Left lung (tissue), 10 donors: ENCODE data around the gene PACS2. TPM values are rescaled to one million over a fixed set of nuclear protein-coding genes. Genes with fewer than 3 reads are reported as not detected.
A peak's percentile ranks its signal among the peaks of the same experiment; 100 is the strongest.

Experiments
- ATAC-seq: fragments of 200-7000 bp; cut with Tn5 transposase; one replicate; pipeline ENCODE4 v1.9.1; 2020; ENCODE audit warnings: moderate library complexity
- DNase-seq, 4 donors: peaks; one replicate each; pipeline ENCODE4 v3.0.0-alpha.2; 2013 to 2020
- H3K27ac ChIP-seq, 2 donors: fragments of 200-600 bp; sonication (generic) in 1 of 2; one replicate each; pipeline versions ENCODE4 v1.5.0 to v1.8.0; 2020 to 2021
- H3K27me3 ChIP-seq, 2 donors: fragments of 200-600 bp; sonication (generic) in 1 of 2; one replicate each; pipeline versions ENCODE4 v1.5.0 to v1.8.0; 2020 to 2021
- H3K36me3 ChIP-seq, 2 donors: fragments of 200-600 bp; sonication (generic) in 1 of 2; one replicate each; pipeline versions ENCODE4 v1.5.0 to v1.8.0; 2020 to 2021
- H3K4me1 ChIP-seq, 2 donors: fragments of 200-600 bp; one replicate each; pipeline ENCODE4 v1.8.0; 2021
- H3K4me3 ChIP-seq, 2 donors: fragments of 200-600 bp; sonication (generic) in 1 of 2; one replicate each; pipeline versions ENCODE4 v1.5.0 to v1.8.0; 2020 to 2021; ENCODE audit warnings: mild to moderate bottlenecking in 1 of 2
- H3K9me3 ChIP-seq, 2 donors: fragments of 200-600 bp; sonication (generic) in 1 of 2; one replicate each; pipeline versions ENCODE4 v1.5.0 to v1.8.0; 2020 to 2021
- CTCF ChIP-seq, 2 donors: fragments of 200-600 bp; sonication (generic) in 1 of 2; IDR thresholded peaks; one replicate each; pipeline versions ENCODE4 v1.5.0 to v1.8.0; 2021; ENCODE audit warnings: antibody characterized with exemption in 2 of 2
- intact Hi-C, 2 donors: fragments of 100-400 bp; cut with DNase I; formaldehyde crosslinking; loops; one replicate each; pipeline versions ENCODE4 v1.11.2 to v1.14.2; 2022
- polyA plus RNA-seq, 6 donors: library from polyadenylated mRNA; unstranded; fragments of 120-200 nt; gene quantifications; one replicate each; pipeline ENCODE4 v1.2.1, GENCODE V29; 2013; ENCODE audit not compliant: insufficient read length in 6 of 6
- total RNA-seq, 2 donors: library from RNA; stranded (reverse); fragmentation: NEBNext Ultra II Directional; extraction: Animal tissue kit (Norgen Biotek cat#: 25700); gene quantifications; one replicate each; pipeline ENCODE4 v1.2.1, GENCODE V29; 2021
- donor health status: DM: no; HTN: yes; CAD: no.
- donor health status: DM: no; HTN: no; CAD: no.

Gene PACS2
- total and polyA plus RNA-seq, 8 donors, result 64.6 to 99.3 (median 75.4) TPM

- no peaks in the 10 kb centered on the region for H3K27me3 ChIP-seq
- H3K4me3 ChIP-seq, result no peak overlapping the region
- no peaks in the 10 kb centered on the region for H3K9me3 ChIP-seq
- peaks cover 0 to 38% of the 10 kb centered on the region in 2 donors for H3K36me3 ChIP-seq
- TF ChIP-seq CTCF (IDR thresholded peaks at IDR 0.05), result no peak
- intact Hi-C loops, result no loop called here
- ATAC-seq (no peak), DNase-seq (no peak)
- no peaks in the 10 kb centered on the region for H3K4me1 ChIP-seq
- no peak overlapping the region for H3K27ac ChIP-seq
These were observed 123.4 kb downstream of the PACS2 start for GRCh38 chr14:105437723-105438500.

DNA sequence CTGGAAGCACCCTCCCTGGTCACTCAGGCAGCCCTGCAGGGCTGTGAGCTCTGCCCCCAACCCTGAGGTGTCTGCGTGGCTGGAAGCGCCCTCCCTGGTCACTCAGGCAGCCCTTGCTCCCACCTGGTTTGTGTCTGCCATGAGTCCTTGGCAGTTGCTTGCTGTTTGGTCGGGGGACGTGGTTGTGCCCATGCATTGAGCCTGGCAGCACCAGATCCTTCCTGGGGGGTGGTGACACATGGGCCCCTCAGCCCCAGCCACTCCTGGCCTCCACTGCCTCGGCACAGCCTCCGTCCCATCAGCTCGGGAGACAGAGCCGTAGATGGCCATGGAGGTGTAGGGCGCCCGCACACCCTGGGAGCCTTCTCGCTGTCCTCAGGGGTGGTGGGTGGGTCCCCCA is 124.6 kb downstream of the PACS2 start:
- H3K4me1 ChIP-seq, result no peaks in the 10 kb centered on the region
- TF ChIP-seq CTCF (IDR thresholded peaks at IDR 0.05), result no peak
- peaks cover 0 to 40% of the 10 kb centered on the region in 2 donors for H3K36me3 ChIP-seq
- intact Hi-C loops, result no loop called here
- no peak overlapping the region for H3K27ac ChIP-seq
- H3K9me3 ChIP-seq, result no peaks in the 10 kb centered on the region
- ATAC-seq, result no peak
- H3K27me3 ChIP-seq, result no peaks in the 10 kb centered on the region
- no peak overlapping the region for H3K4me3 ChIP-seq
- peak in 1 of 4 donors; percentile 48 for DNase-seq

DNA sequence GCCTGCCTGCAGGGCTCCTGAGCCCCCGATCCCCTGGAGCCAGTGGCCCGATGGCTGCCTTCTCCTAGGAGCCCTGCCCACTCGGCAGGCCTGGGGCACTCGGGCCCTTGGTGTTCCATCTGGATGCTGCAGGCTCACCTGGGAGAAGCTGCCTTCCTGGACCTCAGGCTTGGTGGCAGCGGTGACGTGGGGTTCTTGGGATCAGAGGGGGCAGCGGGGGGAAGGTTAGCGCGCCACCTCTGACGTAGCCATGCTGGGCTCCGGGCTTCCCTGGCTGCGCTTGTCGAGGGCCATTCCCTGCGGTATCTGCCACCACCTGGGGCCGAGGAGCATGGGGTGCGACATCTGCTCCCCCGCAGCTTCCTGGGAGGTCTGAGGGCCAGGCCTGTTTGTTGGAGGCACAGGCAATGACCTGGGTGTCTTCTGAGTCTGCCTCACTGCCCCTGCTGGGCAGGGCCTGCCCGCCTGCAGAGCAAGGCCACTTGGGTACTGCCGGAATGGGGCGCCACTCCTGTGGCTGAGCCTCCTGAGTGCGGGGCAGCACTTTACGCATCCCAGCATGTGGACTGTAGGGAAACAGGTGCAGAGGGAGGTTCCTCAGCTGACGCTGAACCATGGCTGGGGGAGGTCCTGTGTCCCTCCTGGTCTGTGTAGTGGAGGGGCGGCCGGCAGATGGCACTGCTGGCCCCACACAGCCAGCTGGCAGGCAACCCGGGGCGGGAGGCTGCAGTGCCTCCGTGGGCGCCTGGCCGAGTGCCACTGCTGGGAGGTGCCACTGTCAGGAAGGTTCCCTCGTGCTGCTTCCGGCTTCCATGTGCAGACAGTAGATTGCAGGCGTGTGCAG is 125.4 kb downstream of the PACS2 start:
- Histone ChIP-seq H3K4me3 (no peak overlapping the region), H3K4me1 (no peaks in the 10 kb centered on the region), H3K27ac (no peak overlapping the region), H3K36me3 (peaks cover 0 to 40% of the 10 kb centered on the region in 2 donors), H3K9me3 (no peaks in the 10 kb centered on the region), H3K27me3 (no peaks in the 10 kb centered on the region)
- TF ChIP-seq CTCF (IDR thresholded peaks at IDR 0.05), result no peak
- ATAC-seq (no peak), DNase-seq (peak in 1 of 4 donors; percentile 72)
- intact Hi-C loops, result no loop called here

DNA sequence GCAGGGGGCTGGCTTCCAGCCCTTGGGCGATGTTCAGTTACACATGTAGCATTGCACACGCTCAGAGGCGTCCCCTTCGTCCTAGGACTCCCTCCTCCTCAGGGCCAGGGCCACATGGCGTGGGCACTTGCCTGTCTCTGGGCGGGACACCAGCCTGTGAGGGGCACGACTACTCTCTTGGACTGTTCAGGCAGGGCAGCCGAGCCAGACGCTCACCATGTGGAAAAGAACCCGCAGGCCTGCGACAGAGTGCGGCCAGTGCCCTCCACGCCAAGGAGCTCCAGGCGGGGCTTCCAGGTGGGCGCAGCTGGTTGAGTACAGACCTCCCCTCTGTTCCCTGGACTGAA is 126.0 kb downstream of the PACS2 start:
- no peaks in the 10 kb centered on the region for H3K9me3 ChIP-seq
- H3K27ac ChIP-seq, result no peak overlapping the region
- no peak for TF ChIP-seq CTCF (IDR thresholded peaks at IDR 0.05)
- H3K4me3 ChIP-seq, result no peak overlapping the region
- DNase-seq, result no peak
- H3K27me3 ChIP-seq, result no peaks in the 10 kb centered on the region
- intact Hi-C loops, result no loop called here
- H3K36me3 ChIP-seq, result peaks cover 0 to 40% of the 10 kb centered on the region in 2 donors
- ATAC-seq, result no peak
- no peaks in the 10 kb centered on the region for H3K4me1 ChIP-seq

DNA sequence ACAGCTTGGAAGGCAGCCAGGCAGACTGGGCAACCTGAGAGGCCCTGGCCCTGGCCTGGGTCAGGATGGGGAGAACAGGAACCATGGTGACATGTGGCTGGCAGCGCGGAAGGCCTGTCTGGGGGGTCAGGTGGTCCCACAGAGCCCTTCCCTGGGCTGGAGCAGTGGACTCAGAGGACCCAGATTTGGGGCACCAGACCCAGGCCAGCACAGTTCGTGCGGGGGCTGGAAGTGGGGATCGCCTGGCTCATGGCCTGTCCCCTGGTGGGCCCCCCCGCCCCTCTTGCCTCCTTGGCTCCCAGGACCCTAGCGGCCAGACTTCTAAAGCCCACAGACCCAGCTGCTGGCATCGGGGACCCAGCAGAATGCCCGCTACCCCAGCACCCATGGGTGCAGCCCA is 126.4 kb downstream of the PACS2 start:
- Histone ChIP-seq H3K9me3 (no peaks in the 10 kb centered on the region), H3K36me3 (peaks cover 0 to 43% of the 10 kb centered on the region in 2 donors), H3K4me1 (no peaks in the 10 kb centered on the region), H3K4me3 (no peak overlapping the region), H3K27me3 (no peaks in the 10 kb centered on the region), H3K27ac (no peak overlapping the region)
- TF ChIP-seq CTCF (IDR thresholded peaks at IDR 0.05), result no peak
- intact Hi-C loops, result no loop called here
- ATAC-seq (no peak), DNase-seq (no peak)
